NCI-H2227 (cell line): Measurements from ENCODE around the gene ZBTB18.
"Not testable (repeated sequence)": the region's sequence is repeated elsewhere in the genome, so short reads cannot be mapped to it uniquely, and the experiment has no call there.

Source experiments
- DNase-seq: peaks from one replicate; lab custom pipeline; 2025; ENCODE audit not compliant: unreplicated experiment; lab: John Stamatoyannopoulos, UW

The ZBTB18 gene

GRCh38 chr1:244050835-244051444 is at the start of gene ZBTB18:
ZBTB18 (plus strand) TSS chr1:244051283; CDS start chr1:244051432, 149 bp downstream.
- DNase-seq = peak; percentile 62

GRCh38 chr1:244002721-244003120 is 48.4 kb upstream of the ZBTB18 start:
- DNase-seq = no peak

- no peak for DNase-seq
Observed at GRCh38 chr1:244005455-244005854, 45.6 kb upstream of the ZBTB18 start.

- DNase-seq = no peak
Observed at GRCh38 chr1:244006381-244006901, 44.6 kb upstream of the ZBTB18 start.

GRCh38 chr1:244006961-244007360 is 44.1 kb upstream of the ZBTB18 start:
- no peak for DNase-seq

- DNase-seq = no peak
Observed at GRCh38 chr1:244010191-244010590, 40.9 kb upstream of the ZBTB18 start.

- no peak for DNase-seq
Observed at GRCh38 chr1:244010703-244011123, 40.4 kb upstream of the ZBTB18 start.

GRCh38 chr1:244011271-244011670 is 39.8 kb upstream of the ZBTB18 start:
- no peak for DNase-seq

GRCh38 chr1:244011786-244012185 is 39.3 kb upstream of the ZBTB18 start:
- DNase-seq = peak; percentile 8

GRCh38 chr1:244012202-244012601 is 38.9 kb upstream of the ZBTB18 start:
- DNase-seq = peak; percentile 18

GRCh38 chr1:244013100-244013499 is 38.0 kb upstream of the ZBTB18 start:
- no peak for DNase-seq

GRCh38 chr1:244014862-244015261 is 36.2 kb upstream of the ZBTB18 start:
- not testable (repeated sequence) for DNase-seq

- DNase-seq = no peak
Observed at GRCh38 chr1:244019982-244020485, 31.0 kb upstream of the ZBTB18 start.

GRCh38 chr1:244021427-244021826 is 29.7 kb upstream of the ZBTB18 start:
- no peak for DNase-seq

- no peak for DNase-seq
Observed at GRCh38 chr1:244022311-244022710, 28.8 kb upstream of the ZBTB18 start.

- DNase-seq = no peak
Observed at GRCh38 chr1:244022864-244023440, 28.1 kb upstream of the ZBTB18 start.

GRCh38 chr1:244027491-244028145 is 23.5 kb upstream of the ZBTB18 start:
- DNase-seq = peak; percentile 19

GRCh38 chr1:244028701-244029100 is 22.4 kb upstream of the ZBTB18 start:
- no peak for DNase-seq

- no peak for DNase-seq
Observed at GRCh38 chr1:244029124-244029523, 22.0 kb upstream of the ZBTB18 start.

GRCh38 chr1:244030481-244031040 is 20.5 kb upstream of the ZBTB18 start:
- DNase-seq = no peak

GRCh38 chr1:244035358-244035757 is 15.7 kb upstream of the ZBTB18 start:
- no peak for DNase-seq

GRCh38 chr1:244037252-244037651 is 13.8 kb upstream of the ZBTB18 start:
- no peak for DNase-seq
